GM18951 (cell line): ENCODE measurements around the gene DSPP.

ENCODE experiments used
- POLR2A ChIP-seq: IDR thresholded peaks from 4 replicates; pipeline ENCODE4 v1.6.1; 2011; ENCODE audit warnings: mild to moderate bottlenecking; ENCODE audit not compliant: insufficient read length, insufficient read depth; ENCODE audit errors: extremely low read depth
- in situ Hi-C: fragments of 300-500 bp; cut with MboI; formaldehyde crosslinking; loops from one replicate; pipeline ENCODE4 v1.12.0; 2022; ENCODE audit warnings: low sequenced_read_pairs, mixed read lengths, inconsistent platforms; ENCODE audit not compliant: unreplicated experiment

DSPP gene

GRCh38 chr4:87589531-87589930 lies 18.8 kb upstream of the DSPP start:
- TF ChIP-seq POLR2A = no peak
- in situ Hi-C loops = no loop called here

- in situ Hi-C loops = no loop called here
- no peak for TF ChIP-seq POLR2A
These were observed 16.2 kb upstream of the DSPP start for GRCh38 chr4:87592124-87592523.

GRCh38 chr4:87601361-87601760 lies 7.0 kb upstream of the DSPP start:
- TF ChIP-seq POLR2A = no peak
- in situ Hi-C loops = no loop called here

- in situ Hi-C loops = no loop called here
- TF ChIP-seq POLR2A = no peak
These were observed 6.1 kb downstream of the DSPP start for GRCh38 chr4:87614292-87614890.

- TF ChIP-seq POLR2A = no peak
- in situ Hi-C loops = no loop called here
These were observed 7.9 kb downstream of the DSPP start for GRCh38 chr4:87616268-87616667.

- no peak for TF ChIP-seq POLR2A
- in situ Hi-C loops = no loop called here
These were observed 11.8 kb downstream of the DSPP start for GRCh38 chr4:87620086-87620485.

GRCh38 chr4:87620491-87620890 lies 12.2 kb downstream of the DSPP start:
- in situ Hi-C loops = no loop called here
- no peak for TF ChIP-seq POLR2A

GRCh38 chr4:87622303-87622702 lies 14.0 kb downstream of the DSPP start:
- TF ChIP-seq POLR2A = no peak
- in situ Hi-C loops = no loop called here

GRCh38 chr4:87624698-87625097 lies 16.4 kb downstream of the DSPP start:
- TF ChIP-seq POLR2A = no peak

GRCh38 chr4:87631668-87632067 lies 23.3 kb downstream of the DSPP start:
- in situ Hi-C loops = no loop called here
- TF ChIP-seq POLR2A = no peak

More at GRCh38 chr4:87624698-87625097, 16.4 kb downstream of the DSPP start:
- in situ Hi-C loops = no loop called here

GRCh38 chr4:87632469-87632868 lies 24.1 kb downstream of the DSPP start:
- in situ Hi-C loops = no loop called here
- no peak for TF ChIP-seq POLR2A

GRCh38 chr4:87633243-87633642 lies 24.9 kb downstream of the DSPP start:
- in situ Hi-C loops = no loop called here
- no peak for TF ChIP-seq POLR2A

- in situ Hi-C loops = no loop called here
- TF ChIP-seq POLR2A = no peak
These were observed 36.0 kb downstream of the DSPP start for GRCh38 chr4:87644286-87644685.

- no peak for TF ChIP-seq POLR2A
- in situ Hi-C loops = no loop called here
These were observed 41.7 kb downstream of the DSPP start, which contains the start of gene DMP1 for GRCh38 chr4:87649980-87650379. TSS of gene DMP1 (plus strand) at chr4:87650280. CDS start at chr4:87656493, 6,213 bp downstream.

GRCh38 chr4:87650938-87651337 lies 42.6 kb downstream of the DSPP start:
- no peak for TF ChIP-seq POLR2A
- in situ Hi-C loops = no loop called here
